Measurements from ENCODE around the gene COL19A1.

COL19A1 gene

GRCh38 chr6:70160276-70160675 lies 293.9 kb downstream of the COL19A1 start:
- in situ Hi-C loops (cut with HindIII; ENCODE audit: low sequenced_read_pairs): no loop called here
- TF ChIP-seq, protein P1, sequence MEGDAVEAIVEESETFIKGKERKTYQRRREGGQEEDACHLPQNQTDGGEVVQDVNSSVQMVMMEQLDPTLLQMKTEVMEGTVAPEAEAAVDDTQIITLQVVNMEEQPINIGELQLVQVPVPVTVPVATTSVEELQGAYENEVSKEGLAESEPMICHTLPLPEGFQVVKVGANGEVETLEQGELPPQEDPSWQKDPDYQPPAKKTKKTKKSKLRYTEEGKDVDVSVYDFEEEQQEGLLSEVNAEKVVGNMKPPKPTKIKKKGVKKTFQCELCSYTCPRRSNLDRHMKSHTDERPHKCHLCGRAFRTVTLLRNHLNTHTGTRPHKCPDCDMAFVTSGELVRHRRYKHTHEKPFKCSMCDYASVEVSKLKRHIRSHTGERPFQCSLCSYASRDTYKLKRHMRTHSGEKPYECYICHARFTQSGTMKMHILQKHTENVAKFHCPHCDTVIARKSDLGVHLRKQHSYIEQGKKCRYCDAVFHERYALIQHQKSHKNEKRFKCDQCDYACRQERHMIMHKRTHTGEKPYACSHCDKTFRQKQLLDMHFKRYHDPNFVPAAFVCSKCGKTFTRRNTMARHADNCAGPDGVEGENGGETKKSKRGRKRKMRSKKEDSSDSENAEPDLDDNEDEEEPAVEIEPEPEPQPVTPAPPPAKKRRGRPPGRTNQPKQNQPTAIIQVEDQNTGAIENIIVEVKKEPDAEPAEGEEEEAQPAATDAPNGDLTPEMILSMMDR (IDR thresholded peaks at IDR 0.05; ENCODE audit: low read depth, low read length): no peak
- H3K4me3 ChIP-seq (ENCODE audit: low read depth, low read length): no peak overlapping the region
- no peak for DNase-seq (ENCODE audit: low read depth, low spot score)

- no peak overlapping the region for H3K4me3 ChIP-seq (ENCODE audit: low read depth, low read length)
- DNase-seq (ENCODE audit: low read depth, low spot score): no peak
- TF ChIP-seq, protein P1 (IDR thresholded peaks at IDR 0.05; ENCODE audit: low read depth, low read length): no peak
- in situ Hi-C loops (cut with HindIII; ENCODE audit: low sequenced_read_pairs): no loop called here
Measured at GRCh38 chr6:70162972-70163371, 296.6 kb downstream of the COL19A1 start.

DNA sequence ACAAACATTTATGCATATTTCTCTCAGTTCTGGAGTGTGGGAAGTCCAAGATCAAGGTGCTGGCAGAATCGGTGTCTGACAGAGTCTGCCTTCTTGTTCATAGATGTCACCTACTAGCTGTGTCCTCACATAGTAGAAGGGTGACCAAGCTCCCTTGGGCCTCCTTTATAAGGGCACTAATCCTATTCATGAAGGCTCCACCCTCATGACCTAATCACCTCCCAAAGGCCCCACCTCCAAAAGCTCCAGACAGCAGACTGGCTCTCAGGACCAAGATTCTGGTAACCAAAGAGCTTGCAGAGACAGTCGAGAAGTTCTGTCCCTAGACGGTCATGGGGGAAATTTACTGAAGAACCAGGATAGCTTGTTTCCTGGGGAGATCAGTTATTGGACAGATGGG lies 297.4 kb downstream of the COL19A1 start:
- TF ChIP-seq, protein P1 (IDR thresholded peaks at IDR 0.05; ENCODE audit: low read depth, low read length): no peak
- no peak for DNase-seq (ENCODE audit: low read depth, low spot score)
- in situ Hi-C loops (cut with HindIII; ENCODE audit: low sequenced_read_pairs): no loop called here
- no peak overlapping the region for H3K4me3 ChIP-seq (ENCODE audit: low read depth, low read length)

DNA sequence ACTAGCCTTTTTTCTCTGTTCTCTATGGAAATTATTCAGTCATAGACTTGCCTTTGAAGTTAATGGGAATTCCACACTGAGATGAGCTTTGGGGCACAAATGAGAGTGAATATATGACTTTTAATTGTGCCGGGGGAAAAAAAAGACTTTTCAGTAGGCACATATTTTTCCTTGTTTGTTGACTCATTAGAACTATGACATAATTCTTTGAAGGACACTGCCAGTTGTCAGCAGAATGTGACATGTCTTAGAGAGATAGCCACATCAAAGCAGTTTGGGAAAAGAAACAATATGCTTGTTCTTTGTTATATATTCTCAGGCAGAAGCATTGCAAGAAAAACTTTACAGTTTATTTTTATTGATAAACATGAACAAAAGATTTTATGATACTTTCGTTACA lies 298.2 kb downstream of the COL19A1 start:
- TF ChIP-seq, protein P1 (IDR thresholded peaks at IDR 0.05; ENCODE audit: low read depth, low read length): no peak
- in situ Hi-C loops (cut with HindIII; ENCODE audit: low sequenced_read_pairs): no loop called here
- H3K4me3 ChIP-seq (ENCODE audit: low read depth, low read length): no peak overlapping the region
- DNase-seq (ENCODE audit: low read depth, low spot score): no peak

DNA sequence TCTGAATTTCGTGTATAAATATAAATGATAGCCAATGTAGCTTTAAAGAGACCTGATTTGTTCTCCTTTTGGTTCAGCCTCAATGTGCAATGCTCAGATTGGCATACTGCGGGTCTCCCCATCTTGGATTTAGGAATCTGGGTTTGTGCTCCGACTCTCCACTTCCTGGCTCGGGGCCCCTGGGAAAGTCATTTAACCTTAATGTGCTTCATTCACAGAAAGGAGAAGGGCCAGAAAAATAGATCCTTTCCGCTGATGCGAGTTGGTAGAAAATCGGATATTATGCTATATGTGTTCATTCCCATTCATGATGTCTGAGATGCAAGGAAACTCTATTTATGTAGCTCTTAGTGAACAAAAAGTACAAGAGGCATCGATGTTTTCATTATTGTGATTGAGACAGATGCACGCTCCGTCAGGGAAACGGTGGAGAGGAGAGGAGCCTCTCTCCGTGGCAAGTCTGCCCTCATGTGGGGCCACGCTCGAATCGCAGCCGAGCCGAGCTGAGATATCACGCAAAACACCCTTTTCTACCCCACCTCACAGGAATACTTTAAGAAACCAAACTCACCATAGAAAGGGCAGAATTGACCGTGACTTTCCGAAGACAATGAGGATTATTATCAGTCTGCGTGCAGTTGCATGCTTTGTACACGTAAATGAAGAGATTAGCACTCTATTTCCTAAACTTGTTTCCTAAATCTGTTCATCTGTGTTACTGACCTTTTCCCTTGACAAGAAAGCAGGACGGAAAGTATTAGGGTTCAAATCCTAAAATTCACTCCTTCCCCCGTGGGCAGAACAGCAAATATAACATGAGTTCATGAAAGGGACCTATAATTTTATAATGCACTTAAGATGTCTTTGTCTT lies 300.0 kb downstream of the COL19A1 start:
- peak; percentile 32 for DNase-seq (ENCODE audit: low read depth, low spot score)
- TF ChIP-seq, protein P1 (IDR thresholded peaks at IDR 0.05; ENCODE audit: low read depth, low read length): peak; percentile 74
- in situ Hi-C loops (cut with HindIII; ENCODE audit: low sequenced_read_pairs): no loop called here
- H3K4me3 ChIP-seq (ENCODE audit: low read depth, low read length): no peak overlapping the region

GRCh38 chr6:70168681-70169377 lies 302.5 kb downstream of the COL19A1 start:
- TF ChIP-seq, protein P1 (IDR thresholded peaks at IDR 0.05; ENCODE audit: low read depth, low read length): no peak
- H3K4me3 ChIP-seq (ENCODE audit: low read depth, low read length): no peak overlapping the region
- in situ Hi-C loops (cut with HindIII; ENCODE audit: low sequenced_read_pairs): no loop called here
- DNase-seq (ENCODE audit: low read depth, low spot score): no peak
